HCEC 1CT (cell line): ENCODE measurements around the gene LPA.
"Not testable (repeated sequence)": the region's sequence is repeated elsewhere in the genome, so short reads cannot be mapped to it uniquely, and the experiment has no call there.

Experiments
- DNase-seq: peaks from one replicate; pipeline ENCODE4 v3.0.0-alpha.2; 2017

The LPA gene

GRCh38 chr6:160662842-160663241 is 1.2 kb downstream of the LPA start:
- DNase-seq: no peak

- DNase-seq: no peak
These were observed 1.6 kb downstream of the LPA start for GRCh38 chr6:160662429-160662828.

- DNase-seq: no peak
These were observed 2.9 kb downstream of the LPA start for GRCh38 chr6:160661216-160661615.

GRCh38 chr6:160659562-160659961 is 4.5 kb downstream of the LPA start:
- DNase-seq: no peak

GRCh38 chr6:160634706-160635105 is 29.4 kb downstream of the LPA start:
- no peak for DNase-seq

GRCh38 chr6:160595838-160596832 is 67.9 kb downstream of the LPA start:
- DNase-seq: no peak

- not testable (repeated sequence) for DNase-seq
These were observed 68.8 kb downstream of the LPA start for GRCh38 chr6:160595297-160595696.

GRCh38 chr6:160586374-160586773 is 77.7 kb downstream of the LPA start:
- DNase-seq: no peak

- no peak for DNase-seq
These were observed 80.3 kb downstream of the LPA start for GRCh38 chr6:160583794-160584193.

- no peak for DNase-seq
These were observed 82.7 kb downstream of the LPA start for GRCh38 chr6:160581406-160581805.

GRCh38 chr6:160578515-160578914 is 85.6 kb downstream of the LPA start:
- DNase-seq: not testable (repeated sequence)

GRCh38 chr6:160573943-160574342 is 90.1 kb downstream of the LPA start:
- DNase-seq: no peak

- not testable (repeated sequence) for DNase-seq
These were observed 92.9 kb downstream of the LPA start for GRCh38 chr6:160571201-160571600.

GRCh38 chr6:160544802-160545201 is 119.3 kb downstream of the LPA start:
- DNase-seq: no peak

GRCh38 chr6:160535270-160535669 is 128.8 kb downstream of the LPA start:
- DNase-seq: no peak

- peak; percentile 22 for DNase-seq
These were observed 129.9 kb downstream of the LPA start for GRCh38 chr6:160534050-160534696.

GRCh38 chr6:160532315-160532714 is 131.8 kb downstream of the LPA start:
- no peak for DNase-seq

GRCh38 chr6:160531826-160532225 is 132.2 kb downstream of the LPA start:
- DNase-seq: no peak

GRCh38 chr6:160529524-160529923 is 134.6 kb downstream of the LPA start:
- not testable (repeated sequence) for DNase-seq

- no peak for DNase-seq
These were observed 140.9 kb downstream of the LPA start for GRCh38 chr6:160523223-160523622.

GRCh38 chr6:160520043-160520904 is 143.8 kb downstream of the LPA start:
- peak; percentile 63 for DNase-seq

GRCh38 chr6:160519603-160520042 is 144.5 kb downstream of the LPA start:
- DNase-seq: no peak

GRCh38 chr6:160519133-160519532 is 144.9 kb downstream of the LPA start:
- no peak for DNase-seq
